Measurements from ENCODE around the gene TXNIP. TPM values are rescaled to one million over a fixed set of nuclear protein-coding genes. Genes with fewer than 3 reads are reported as not detected.

Gene TXNIP
- total and polyA plus RNA-seq, 2 of the 4 experiments (the other 2 are of a cell fraction) = 36.4 to 77.2 TPM

- Histone ChIP-seq H2BK15ac (ENCODE audit: low read depth, low read length) (no peak overlapping the region), H3K14ac (replicated peaks; ENCODE audit: low read depth, low read length) (no peak overlapping the region), H4K5ac (ENCODE audit: low read depth, low read length) (no peak overlapping the region), H2BK5ac (ENCODE audit: low read depth, low read length, poor library complexity, severe bottlenecking) (no peak overlapping the region), H3K27me3 (ENCODE audit: control insufficient read depth, insufficient read depth, low read length) (no peaks in the 10 kb centered on the region), H3K18ac (ENCODE audit: low read depth, low read length) (no peak overlapping the region), H2BK120ac (ENCODE audit: low read depth, low read length) (no peak overlapping the region), H3K23ac (ENCODE audit: low read depth, low read length) (no peak overlapping the region), H2AK9ac (replicated peaks; ENCODE audit: low read depth, low read length, poor library complexity) (no peak overlapping the region), H3K4me1 (ENCODE audit: control insufficient read depth, insufficient read depth, low read length) (no peaks in the 10 kb centered on the region), H2AK5ac (ENCODE audit: low read depth, low read length) (no peak overlapping the region), H2BK20ac (ENCODE audit: low read depth, low read length) (no peak overlapping the region), H3K4me2 (ENCODE audit: low read depth, low read length) (no peak overlapping the region), H3K27ac (ENCODE audit: insufficient read depth, low read length) (no peak overlapping the region), H4K20me1 (ENCODE audit: insufficient read depth, low read length) (peaks cover 5% of the 10 kb centered on the region; the same call in 1 of the 2 replicates), H3K9me1 (ENCODE audit: insufficient read depth, low read length) (peaks cover 3% of the 10 kb centered on the region; the same call in 1 of the 2 replicates), H4K91ac (ENCODE audit: insufficient read depth, low read depth, low read length) (no peak overlapping the region), H3K9me3 (ENCODE audit: control insufficient read depth, insufficient read depth, low read length) (no peaks in the 10 kb centered on the region), H3K4me3 (ENCODE audit: insufficient read depth, low read depth, low read length) (no peak overlapping the region), H3K4ac (ENCODE audit: low read depth, low read length) (no peak overlapping the region), H2AFZ (replicated peaks; ENCODE audit: low read length, poor library complexity) (no peak overlapping the region), H3K9ac (ENCODE audit: low read depth, low read length) (no peak overlapping the region), H3K56ac (ENCODE audit: extremely low read depth, insufficient read depth, low read length) (no peak overlapping the region), H3K36me3 (ENCODE audit: control insufficient read depth, insufficient read depth, low read length) (peaks cover 16% of the 10 kb centered on the region), H3K79me1 (ENCODE audit: low read depth in 1 of 2, low read length in 2 of 2) (peaks cover 31 to 37% of the 10 kb centered on the region in 2 experiments), H4K8ac (ENCODE audit: low read depth in 2 of 2, low read length in 2 of 2) (no peak overlapping the region)
- DNase-seq = no peak
- ATAC-seq (ENCODE audit: low read depth) = no peak
- TF ChIP-seq FOS (IDR thresholded peaks at IDR 0.05; ENCODE audit: low read depth, low read length) = no peak
- TF ChIP-seq BHLHE40 (IDR thresholded peaks at IDR 0.05; ENCODE audit: low read depth, low read length) = no peak
- TF ChIP-seq, protein P1, sequence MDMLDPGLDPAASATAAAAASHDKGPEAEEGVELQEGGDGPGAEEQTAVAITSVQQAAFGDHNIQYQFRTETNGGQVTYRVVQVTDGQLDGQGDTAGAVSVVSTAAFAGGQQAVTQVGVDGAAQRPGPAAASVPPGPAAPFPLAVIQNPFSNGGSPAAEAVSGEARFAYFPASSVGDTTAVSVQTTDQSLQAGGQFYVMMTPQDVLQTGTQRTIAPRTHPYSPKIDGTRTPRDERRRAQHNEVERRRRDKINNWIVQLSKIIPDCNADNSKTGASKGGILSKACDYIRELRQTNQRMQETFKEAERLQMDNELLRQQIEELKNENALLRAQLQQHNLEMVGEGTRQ (IDR thresholded peaks at IDR 0.05; ENCODE audit: low read depth, low read length) = no peak
- TF ChIP-seq POLR2A (IDR thresholded peaks at IDR 0.05; ENCODE audit: low read depth, low read length) = no peak
- TF ChIP-seq CHD1 (IDR thresholded peaks at IDR 0.05; ENCODE audit: low read depth, low read length) = no peak
- no peak for TF ChIP-seq MXI1 (IDR thresholded peaks at IDR 0.05; ENCODE audit: borderline replicate concordance, low read depth, low read length)
- no peak for TF ChIP-seq RAD21 (IDR thresholded peaks at IDR 0.05; ENCODE audit: low read length)
- TF ChIP-seq RFX5 (IDR thresholded peaks at IDR 0.05; ENCODE audit: low read depth, low read length) = no peak
- no peak for TF ChIP-seq RCOR1 (IDR thresholded peaks at IDR 0.05; ENCODE audit: insufficient replicate concordance, low read length)
- no peak for TF ChIP-seq MAZ (IDR thresholded peaks at IDR 0.05; ENCODE audit: borderline replicate concordance, low read depth, low read length)
- no peak for TF ChIP-seq NFE2L2 (IDR thresholded peaks at IDR 0.05; ENCODE audit: low read depth, low read length)
- no peak for TF ChIP-seq CTCF (conservative IDR thresholded peaks at IDR 0.05; ENCODE audit: low read depth, low read length)
- TF ChIP-seq, protein P2, sequence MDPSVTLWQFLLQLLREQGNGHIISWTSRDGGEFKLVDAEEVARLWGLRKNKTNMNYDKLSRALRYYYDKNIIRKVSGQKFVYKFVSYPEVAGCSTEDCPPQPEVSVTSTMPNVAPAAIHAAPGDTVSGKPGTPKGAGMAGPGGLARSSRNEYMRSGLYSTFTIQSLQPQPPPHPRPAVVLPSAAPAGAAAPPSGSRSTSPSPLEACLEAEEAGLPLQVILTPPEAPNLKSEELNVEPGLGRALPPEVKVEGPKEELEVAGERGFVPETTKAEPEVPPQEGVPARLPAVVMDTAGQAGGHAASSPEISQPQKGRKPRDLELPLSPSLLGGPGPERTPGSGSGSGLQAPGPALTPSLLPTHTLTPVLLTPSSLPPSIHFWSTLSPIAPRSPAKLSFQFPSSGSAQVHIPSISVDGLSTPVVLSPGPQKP (IDR thresholded peaks at IDR 0.05; ENCODE audit: borderline replicate concordance, low read depth, low read length) = no peak
- TF ChIP-seq SMC3 (IDR thresholded peaks at IDR 0.05; ENCODE audit: low read depth, low read length) = no peak
- no peak for TF ChIP-seq CEBPB (IDR thresholded peaks at IDR 0.05; ENCODE audit: low read depth, low read length)
- TF ChIP-seq MAFK (IDR thresholded peaks at IDR 0.05; ENCODE audit: low read depth, low read length) = no peak
- in situ Hi-C loops (cut with MboI; ENCODE audit: low sequenced_read_pairs) = no loop called here
- POLR2A ChIA-PET (ENCODE audit: unreplicated experiment) = no interaction called here
- dilution Hi-C loops (cut with HindIII; ENCODE audit: low sequenced_read_pairs, unreplicated experiment) = no loop called here
- intact Hi-C loops (cut with micrococcal nuclease) = no loop called here
- no TSS peak for BruUV-seq (replicated peaks)
- WGBS, 2 experiments (ENCODE audit: extremely low coverage in 2 of 2, insufficient read length in 1 of 2) = no CpG with 5 or more reads among the region's 3 CpGs
- CTCF ChIA-PET = no interaction called here
Measured at GRCh38 chr1:145944532-145944931, 51.8 kb downstream of the TXNIP start.
